Measurements from ENCODE around the gene NAV3. TPM values are rescaled to one million over a fixed set of nuclear protein-coding genes. Genes with fewer than 3 reads are reported as not detected.

NAV3 gene
- polyA plus RNA-seq, 1 donor from 2014 or later, result 36.9 TPM

GRCh38 chr12:78062786-78063185 lies 232.1 kb downstream of the NAV3 start:
- no peaks in the 10 kb centered on the region for H3K36me3 ChIP-seq (ENCODE audit: insufficient read depth, low read length)
- no peak overlapping the region for H3K9ac ChIP-seq (ENCODE audit: low read length)
- H3K27ac ChIP-seq (ENCODE audit: low read length), result no peak overlapping the region
- H2AFZ ChIP-seq (ENCODE audit: low read depth, low read length), result no peak overlapping the region
- no peaks in the 10 kb centered on the region for H3K79me2 ChIP-seq (replicated peaks; ENCODE audit: insufficient read depth, low read length)
- H4K20me1 ChIP-seq (ENCODE audit: insufficient read depth), result no peaks in the 10 kb centered on the region
- H3K9me2 ChIP-seq (ENCODE audit: insufficient read depth, low read length), result no peaks in the 10 kb centered on the region
- H3K4me3 ChIP-seq (ENCODE audit: low read length), result no peak overlapping the region
- H3F3A ChIP-seq (ENCODE audit: insufficient read depth, low read length, poor library complexity, severe bottlenecking), result no peaks in the 10 kb centered on the region
- no peaks in the 10 kb centered on the region for H3K9me3 ChIP-seq (ENCODE audit: low read length)
- no peak overlapping the region for H3K4me2 ChIP-seq (ENCODE audit: low read length)
- H3K27me3 ChIP-seq (ENCODE audit: insufficient read depth, low read depth, low read length), result no peaks in the 10 kb centered on the region
- TF ChIP-seq EZH2 (IDR thresholded peaks at IDR 0.05; ENCODE audit: borderline replicate concordance, insufficient read depth, low read length, poor library complexity, severe bottlenecking) (no peak), POLR2AphosphoS5 (IDR thresholded peaks at IDR 0.05) (no peak), MXI1 (conservative IDR thresholded peaks at IDR 0.05; ENCODE audit: poor library complexity, severe bottlenecking) (no peak), REST (IDR thresholded peaks at IDR 0.05; ENCODE audit: borderline replicate concordance) (no peak), EP300 (conservative IDR thresholded peaks at IDR 0.05; ENCODE audit: poor library complexity, severe bottlenecking) (no peak), TAF1 (IDR thresholded peaks at IDR 0.05; ENCODE audit: low read depth) (no peak), SMC3 (conservative IDR thresholded peaks at IDR 0.05; ENCODE audit: poor library complexity) (no peak), CTCF (IDR thresholded peaks at IDR 0.05; ENCODE audit: poor library complexity, severe bottlenecking) (no peak), RAD21 (conservative IDR thresholded peaks at IDR 0.05) (no peak)

GRCh38 chr12:78081590-78082314 lies 251.1 kb downstream of the NAV3 start:
- H3K36me3 ChIP-seq (ENCODE audit: insufficient read depth, low read length), result no peaks in the 10 kb centered on the region
- no peaks in the 10 kb centered on the region for H3K27me3 ChIP-seq (ENCODE audit: insufficient read depth, low read depth, low read length)
- H3K79me2 ChIP-seq (replicated peaks; ENCODE audit: insufficient read depth, low read length), result no peaks in the 10 kb centered on the region
- TF ChIP-seq TAF1 (IDR thresholded peaks at IDR 0.05; ENCODE audit: low read depth) (no peak), RAD21 (conservative IDR thresholded peaks at IDR 0.05) (no peak), POLR2AphosphoS5 (IDR thresholded peaks at IDR 0.05) (no peak), EP300 (conservative IDR thresholded peaks at IDR 0.05; ENCODE audit: poor library complexity, severe bottlenecking) (no peak), REST (IDR thresholded peaks at IDR 0.05; ENCODE audit: borderline replicate concordance) (no peak), SMC3 (conservative IDR thresholded peaks at IDR 0.05; ENCODE audit: poor library complexity) (no peak), EZH2 (IDR thresholded peaks at IDR 0.05; ENCODE audit: borderline replicate concordance, insufficient read depth, low read length, poor library complexity, severe bottlenecking) (no peak), MXI1 (conservative IDR thresholded peaks at IDR 0.05; ENCODE audit: poor library complexity, severe bottlenecking) (no peak), CTCF (IDR thresholded peaks at IDR 0.05; ENCODE audit: poor library complexity, severe bottlenecking) (no peak)
- H3K4me3 ChIP-seq (ENCODE audit: low read length), result peak overlapping the region; percentile 46
- no peak overlapping the region for H3K9ac ChIP-seq (ENCODE audit: low read length)
- no peaks in the 10 kb centered on the region for H3K9me3 ChIP-seq (ENCODE audit: low read length)
- H2AFZ ChIP-seq (ENCODE audit: low read depth, low read length), result no peak overlapping the region
- H3K9me2 ChIP-seq (ENCODE audit: insufficient read depth, low read length), result no peaks in the 10 kb centered on the region
- no peak overlapping the region for H3K4me2 ChIP-seq (ENCODE audit: low read length)
- no peaks in the 10 kb centered on the region for H3F3A ChIP-seq (ENCODE audit: insufficient read depth, low read length, poor library complexity, severe bottlenecking)
- peak overlapping the region; percentile 46 for H3K27ac ChIP-seq (ENCODE audit: low read length)
- no peaks in the 10 kb centered on the region for H4K20me1 ChIP-seq (ENCODE audit: insufficient read depth)

All from neural cell (in vitro differentiated cells).